GM06990 (cell line): ENCODE results near the gene ANLN.

Experiments used
- DNase-seq: peaks from one replicate; pipeline ENCODE4 v3.0.0-alpha.2; 2011; ENCODE audit not compliant: insufficient read length; ENCODE audit errors: extremely low read depth
- H3K27me3 ChIP-seq: replicated peaks from 2 replicates; pipeline ENCODE4 v1.6.0; 2011; ENCODE audit warnings: low read length; ENCODE audit not compliant: control insufficient read depth, insufficient read depth
- H3K36me3 ChIP-seq: 2 replicates; pipeline ENCODE4 v1.5.1; 2011; ENCODE audit warnings: low read length; ENCODE audit not compliant: control insufficient read depth, insufficient read depth
- H3K4me3 ChIP-seq: replicated peaks from 2 replicates; pipeline ENCODE4 v1.5.1; 2011; ENCODE audit warnings: low read depth, mild to moderate bottlenecking, control low read depth, low read length
- CTCF ChIP-seq: IDR thresholded peaks from 2 replicates; pipeline ENCODE4 v1.5.1; 2011; ENCODE audit warnings: low read length, control low read depth, mild to moderate bottlenecking, inconsistent platforms; ENCODE audit not compliant: insufficient read depth, poor library complexity, severe bottlenecking

ANLN gene

GRCh38 chr7:36407636-36408550, 18.2 kb downstream of the ANLN start:
- no peak for DNase-seq
- no peaks in the 10 kb centered on the region for H3K27me3 ChIP-seq
- H3K4me3 ChIP-seq: no peak overlapping the region
- H3K36me3 ChIP-seq: peaks cover 5% of the 10 kb centered on the region
- no peak for TF ChIP-seq CTCF

GRCh38 chr7:36408589-36408988, 18.9 kb downstream of the ANLN start:
- H3K4me3 ChIP-seq: no peak overlapping the region
- no peak for DNase-seq
- no peaks in the 10 kb centered on the region for H3K27me3 ChIP-seq
- no peak for TF ChIP-seq CTCF
- H3K36me3 ChIP-seq: peaks cover 4% of the 10 kb centered on the region

- H3K36me3 ChIP-seq: peaks cover 4% of the 10 kb centered on the region
- no peak for TF ChIP-seq CTCF
- H3K4me3 ChIP-seq: no peak overlapping the region
- DNase-seq: no peak
- H3K27me3 ChIP-seq: no peaks in the 10 kb centered on the region
Observed at GRCh38 chr7:36409180-36409579, 19.5 kb downstream of the ANLN start.

- DNase-seq: no peak
- TF ChIP-seq CTCF: no peak
- H3K27me3 ChIP-seq: no peaks in the 10 kb centered on the region
- H3K36me3 ChIP-seq: peaks cover 3% of the 10 kb centered on the region
- no peak overlapping the region for H3K4me3 ChIP-seq
Observed at GRCh38 chr7:36415144-36415543, 25.5 kb downstream of the ANLN start.

- Histone ChIP-seq H3K36me3 (peaks cover 3% of the 10 kb centered on the region), H3K27me3 (no peaks in the 10 kb centered on the region), H3K4me3 (no peak overlapping the region)
- no peak for TF ChIP-seq CTCF
- DNase-seq: no peak
Observed at GRCh38 chr7:36416251-36416650, 26.6 kb downstream of the ANLN start.
